H9 (cell line): ENCODE data around the gene UTP4. TPM values are rescaled to one million over a fixed set of nuclear protein-coding genes. Genes with fewer than 3 reads are reported as not detected.

Source experiments
- DNase-seq: peaks from one replicate; pipeline ENCODE4 v3.0.0-alpha.2; 2017
- H2AFZ ChIP-seq: one replicate; pipeline ENCODE4 v1.6.1; 2013; ENCODE audit warnings: mild to moderate bottlenecking, low read length, control low read depth, moderate library complexity
- H2AK5ac ChIP-seq: 2 replicates; pipeline ENCODE4 v1.6.1; 2013; ENCODE audit warnings: low read length, control low read depth, mixed read lengths; ENCODE audit not compliant: insufficient read length
- H2BK120ac ChIP-seq: one replicate; pipeline ENCODE4 v1.6.1; 2013; ENCODE audit warnings: low read depth, mild to moderate bottlenecking, low read length, control low read depth, inconsistent platforms; ENCODE audit not compliant: poor library complexity, severe bottlenecking
- H2BK12ac ChIP-seq: 2 replicates; pipeline ENCODE4 v1.6.1; 2013; ENCODE audit warnings: low read length, control low read depth, mixed read lengths, low read depth; ENCODE audit not compliant: insufficient read length
- H2BK15ac ChIP-seq: 2 replicates; pipeline ENCODE4 v1.6.1; 2013; ENCODE audit warnings: low read depth, low read length, control low read depth
- H2BK20ac ChIP-seq: one replicate; pipeline ENCODE4 v1.6.1; 2013; ENCODE audit warnings: low read depth, mild to moderate bottlenecking, low read length, control low read depth, inconsistent platforms; ENCODE audit not compliant: poor library complexity, severe bottlenecking
- H2BK5ac ChIP-seq: 2 replicates; pipeline ENCODE4 v1.6.1; 2013; ENCODE audit warnings: low read length, control low read depth, mixed read lengths; ENCODE audit not compliant: insufficient read length
- H3K14ac ChIP-seq: 2 replicates; pipeline ENCODE4 v1.6.1; 2013; ENCODE audit warnings: low read length, control low read depth; ENCODE audit not compliant: insufficient read depth
- H3K18ac ChIP-seq: 2 replicates; pipeline ENCODE4 v1.6.1; 2013; ENCODE audit warnings: low read depth, mild to moderate bottlenecking, mixed read lengths, low read length, control low read depth; ENCODE audit not compliant: insufficient read length
- H3K23ac ChIP-seq: 2 replicates; pipeline ENCODE4 v1.6.1; 2013; ENCODE audit warnings: low read length, control low read depth, mixed read lengths, low read depth; ENCODE audit not compliant: insufficient read length
- H3K23me2 ChIP-seq: 2 replicates; pipeline ENCODE4 v1.6.1; 2013; ENCODE audit warnings: low read depth, mild to moderate bottlenecking, mixed read lengths, low read length, control low read depth; ENCODE audit not compliant: insufficient read length, poor library complexity, severe bottlenecking
- H3K27ac ChIP-seq: 2 replicates; pipeline ENCODE4 v1.5.1; 2013; ENCODE audit warnings: low read length, control low read depth, mixed read lengths, low read depth; ENCODE audit not compliant: insufficient read length
- H3K27me3 ChIP-seq: 2 replicates; pipeline ENCODE4 v1.6.1; 2013; ENCODE audit warnings: low read length, control low read depth, inconsistent platforms; ENCODE audit not compliant: insufficient read depth
- H3K4ac ChIP-seq: 2 replicates; pipeline ENCODE4 v1.6.1; 2013; ENCODE audit warnings: low read depth, mild to moderate bottlenecking, control low read depth, inconsistent platforms, low read length, moderate library complexity
- H3K4me1 ChIP-seq: 2 replicates; pipeline ENCODE4 v1.6.1; 2013; ENCODE audit warnings: low read length, control low read depth, inconsistent platforms; ENCODE audit not compliant: insufficient read depth
- H3K4me2 ChIP-seq: 2 replicates; pipeline ENCODE4 v1.6.1; 2013; ENCODE audit warnings: low read length, control low read depth, mixed read lengths; ENCODE audit not compliant: insufficient read length, insufficient read depth
- H3K56ac ChIP-seq: 2 replicates; pipeline ENCODE4 v1.6.1; 2013; ENCODE audit warnings: low read depth, mild to moderate bottlenecking, mixed read lengths, low read length, control low read depth; ENCODE audit not compliant: insufficient read length
- H3K79me1 ChIP-seq: 2 replicates; pipeline ENCODE4 v1.6.1; 2013; ENCODE audit warnings: low read depth, mild to moderate bottlenecking, moderate library complexity, low read length, control low read depth, inconsistent platforms; ENCODE audit not compliant: insufficient read depth, poor library complexity, severe bottlenecking
- H3K79me2 ChIP-seq: 2 replicates; pipeline ENCODE4 v1.6.1; 2013; ENCODE audit warnings: low read length, control low read depth, inconsistent platforms; ENCODE audit not compliant: insufficient read depth
- H3K9ac ChIP-seq: 2 replicates; pipeline ENCODE4 v1.6.1; 2013; ENCODE audit warnings: low read length, control low read depth, mixed read lengths; ENCODE audit not compliant: insufficient read length; ENCODE audit errors: extremely low read depth
- H3K9me3 ChIP-seq: one replicate; pipeline ENCODE4 v1.6.1; 2013; ENCODE audit warnings: low read depth, low read length, inconsistent platforms; ENCODE audit not compliant: control insufficient read depth
- H3T11ph ChIP-seq: one replicate; pipeline ENCODE4 v1.6.1; 2013; ENCODE audit warnings: mild to moderate bottlenecking, low read length, control low read depth, inconsistent platforms
- H4K20me1 ChIP-seq: one replicate; pipeline ENCODE4 v1.6.1; 2013; ENCODE audit not compliant: control insufficient read depth, insufficient read length, insufficient read depth
- H4K5ac ChIP-seq: 2 replicates; pipeline ENCODE4 v1.6.1; 2013; ENCODE audit warnings: low read depth, mild to moderate bottlenecking, mixed read lengths, low read length, control low read depth; ENCODE audit not compliant: insufficient read length
- H4K8ac ChIP-seq: replicated peaks from 2 replicates; pipeline ENCODE4 v1.6.1; 2013; ENCODE audit warnings: low read length, control low read depth, mixed read lengths, low read depth; ENCODE audit not compliant: insufficient read length
- H4K91ac ChIP-seq: 2 replicates; pipeline ENCODE4 v1.6.1; 2013; ENCODE audit warnings: low read depth, mild to moderate bottlenecking, moderate library complexity, mixed read lengths, low read length, control low read depth; ENCODE audit not compliant: insufficient read length
- H3K27ac Mint-ChIP-seq, 3 experiments: 2 replicates in 2 of 3; 3 replicates in 1 of 3; pipeline ENCODE4 v1.8.0; 2020 to 2021; ENCODE audit warnings: mixed read lengths in 3 of 3, mild to moderate bottlenecking in 1 of 3, moderate library complexity in 1 of 3
- H3K27me3 Mint-ChIP-seq: 2 replicates; pipeline ENCODE4 v1.8.0; 2021; ENCODE audit warnings: low read depth, mild to moderate bottlenecking, moderate library complexity, mixed read lengths
- H3K36me3 Mint-ChIP-seq, 3 experiments: 2 replicates in 2 of 3; 3 replicates in 1 of 3; pipeline ENCODE4 v1.8.0; 2020 to 2021; ENCODE audit warnings: low read depth in 3 of 3, mixed read lengths in 3 of 3; ENCODE audit not compliant: insufficient read depth in 1 of 3
- H3K4me1 Mint-ChIP-seq, 2 experiments: 2 replicates each; pipeline ENCODE4 v1.8.0; 2020; ENCODE audit warnings: mixed read lengths in 2 of 2
- H3K4me3 Mint-ChIP-seq, 2 experiments: 2 replicates in 1 of 2; 3 replicates in 1 of 2; pipeline ENCODE4 v1.8.0; 2020 to 2021; ENCODE audit warnings: mild to moderate bottlenecking in 2 of 2, mixed read lengths in 2 of 2, moderate library complexity in 1 of 2
- H3K9me3 Mint-ChIP-seq, 2 experiments: 2 replicates in 1 of 2; 3 replicates in 1 of 2; pipeline ENCODE4 v1.8.0; 2020; ENCODE audit warnings: mild to moderate bottlenecking in 2 of 2, mixed read lengths in 2 of 2, moderate library complexity in 1 of 2
- WGBS: extraction: QIAGEN DNeasy Blood & Tissue Kit; methylation state at CpG from one replicate; pipeline ENCODE4 v1.1.7; 2013; ENCODE audit warnings: missing lambda C conversion rate, low lambda C conversion rate, mixed read lengths; ENCODE audit not compliant: insufficient read length; ENCODE audit errors: extremely low coverage; 5-methylcytosine and 5-hydroxymethylcytosine counted together
- total RNA-seq: library from RNA; stranded (reverse); gene quantifications from 2 replicates; pipeline ENCODE4 v1.2.1, GENCODE V29; 2021
- TF ChIP-seq, protein P1 (sequence below): fragments of 200-600 bp; sonication (generic); conservative IDR thresholded peaks from 3 replicates; pipeline ENCODE4 v1.8.0; 2021; ENCODE audit warnings: antibody characterized with exemption, mild to moderate bottlenecking

UTP4 gene
- total RNA-seq, 1 experiment from 2014 or later, result 94.0 TPM

DNA sequence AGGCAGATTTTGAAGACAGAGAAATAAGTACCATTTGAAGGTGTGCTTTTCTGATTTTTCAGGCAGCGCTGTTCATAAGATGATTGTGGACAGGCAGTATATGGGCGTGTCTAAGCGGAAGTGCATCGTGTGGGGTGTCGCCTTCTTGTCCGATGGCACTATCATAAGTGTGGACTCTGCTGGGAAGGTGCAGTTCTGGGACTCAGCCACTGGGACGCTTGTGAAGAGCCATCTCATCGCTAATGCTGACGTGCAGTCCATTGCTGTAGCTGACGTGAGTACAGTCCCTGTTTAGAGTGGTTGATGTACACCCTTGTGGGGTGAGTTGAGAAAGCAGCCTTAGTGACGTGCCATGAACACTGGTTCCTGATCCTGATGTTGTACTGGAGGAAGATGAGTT is 10.7 kb downstream of the UTP4 start:
- H3K14ac ChIP-seq, result no peak overlapping the region

More for the DNA sequence above, 10.7 kb downstream of the UTP4 start:
- Histone ChIP-seq H3K79me2 (no peaks in the 10 kb centered on the region), H3K27ac (no peak overlapping the region), H3K4me1 (no peaks in the 10 kb centered on the region), H4K91ac (no peak overlapping the region), H3K23me2 (no peaks in the 10 kb centered on the region), H3T11ph (no peak overlapping the region), H4K20me1 (no peaks in the 10 kb centered on the region), H3K9ac (no peak overlapping the region), H4K5ac (no peak overlapping the region), H4K8ac (no peak overlapping the region), H3K56ac (no peak overlapping the region), H3K79me1 (no peaks in the 10 kb centered on the region), H2AFZ (no peak overlapping the region), H3K4ac (no peak overlapping the region), H2BK120ac (no peak overlapping the region), H3K4me2 (no peak overlapping the region), H3K9me3 (no peaks in the 10 kb centered on the region), H3K23ac (no peak overlapping the region), H2BK12ac (no peak overlapping the region), H3K18ac (no peak overlapping the region), H2BK20ac (no peak overlapping the region), H2BK5ac (no peak overlapping the region), H3K27me3 (no peaks in the 10 kb centered on the region), H2BK15ac (no peak overlapping the region), H2AK5ac (no peak overlapping the region)
- Mint-ChIP-seq H3K27me3 (no peaks in the 10 kb centered on the region; the same call in 1 of the 2 replicates), H3K36me3 (peaks cover 59 to 82% (median 76%) of the 10 kb centered on the region in 3 experiments; a peak in 6 of 7 replicates), H3K4me3 (no peak overlapping the region), H3K9me3 (no peaks in the 10 kb centered on the region), H3K27ac (no peak overlapping the region; a peak in 2 of 7 replicates), H3K4me1 (no peaks in the 10 kb centered on the region)
- DNase-seq, result no peak
- no CpG with 5 or more reads among the region's 11 CpGs for WGBS
- TF ChIP-seq, protein P1, sequence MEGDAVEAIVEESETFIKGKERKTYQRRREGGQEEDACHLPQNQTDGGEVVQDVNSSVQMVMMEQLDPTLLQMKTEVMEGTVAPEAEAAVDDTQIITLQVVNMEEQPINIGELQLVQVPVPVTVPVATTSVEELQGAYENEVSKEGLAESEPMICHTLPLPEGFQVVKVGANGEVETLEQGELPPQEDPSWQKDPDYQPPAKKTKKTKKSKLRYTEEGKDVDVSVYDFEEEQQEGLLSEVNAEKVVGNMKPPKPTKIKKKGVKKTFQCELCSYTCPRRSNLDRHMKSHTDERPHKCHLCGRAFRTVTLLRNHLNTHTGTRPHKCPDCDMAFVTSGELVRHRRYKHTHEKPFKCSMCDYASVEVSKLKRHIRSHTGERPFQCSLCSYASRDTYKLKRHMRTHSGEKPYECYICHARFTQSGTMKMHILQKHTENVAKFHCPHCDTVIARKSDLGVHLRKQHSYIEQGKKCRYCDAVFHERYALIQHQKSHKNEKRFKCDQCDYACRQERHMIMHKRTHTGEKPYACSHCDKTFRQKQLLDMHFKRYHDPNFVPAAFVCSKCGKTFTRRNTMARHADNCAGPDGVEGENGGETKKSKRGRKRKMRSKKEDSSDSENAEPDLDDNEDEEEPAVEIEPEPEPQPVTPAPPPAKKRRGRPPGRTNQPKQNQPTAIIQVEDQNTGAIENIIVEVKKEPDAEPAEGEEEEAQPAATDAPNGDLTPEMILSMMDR, result peak; percentile 26; the same call in 1 of the 3 replicates
